Raji (cell line): ENCODE measurements around the gene KLF11.

Experiments used
- POLR2A ChIP-seq: IDR thresholded peaks from 2 replicates; pipeline ENCODE4 v1.6.1; 2011; ENCODE audit warnings: low read depth, low read length, control low read depth; ENCODE audit not compliant: insufficient read depth

The KLF11 gene

DNA sequence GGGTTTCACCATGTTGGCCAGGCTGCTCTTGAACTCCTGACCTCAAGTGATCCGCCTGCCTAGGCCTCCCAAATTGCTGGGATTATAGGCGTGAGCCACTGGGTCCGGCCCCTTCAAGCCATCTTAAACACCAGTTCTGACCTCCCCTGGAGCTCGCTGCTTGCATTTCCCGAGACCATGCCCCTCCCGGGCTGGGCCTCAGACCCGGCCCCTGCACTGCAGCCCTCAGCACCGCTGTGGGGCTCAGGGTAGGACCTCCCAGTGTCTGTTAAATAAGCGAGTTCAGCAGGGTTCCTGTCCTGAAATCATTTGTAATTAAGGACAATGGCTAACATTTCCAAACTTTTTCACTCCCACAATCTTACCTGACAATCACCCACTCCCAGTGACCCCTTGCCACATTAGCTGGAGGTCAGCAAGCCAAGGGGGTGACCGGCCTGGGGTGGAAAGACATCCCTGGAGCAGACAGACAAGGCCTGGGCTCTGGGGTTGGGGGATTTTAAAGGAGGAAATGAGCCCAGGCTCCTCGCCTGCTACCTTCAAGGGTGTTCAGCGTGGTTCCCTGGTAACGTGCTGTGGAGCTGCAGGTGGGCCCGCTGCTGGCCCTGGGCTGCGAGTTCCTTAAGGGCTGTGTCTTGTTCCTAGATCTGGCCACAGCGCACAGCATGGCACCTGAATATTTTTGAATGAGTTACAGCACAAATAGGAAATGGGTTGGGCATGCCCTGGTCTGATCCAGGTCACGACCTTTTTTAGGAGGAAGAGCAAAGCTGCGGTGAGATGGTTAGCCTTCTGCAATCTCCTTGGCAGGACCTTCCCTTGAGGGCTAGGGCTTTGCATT lies 21.8 kb downstream of the KLF11 start:
- no peak for TF ChIP-seq POLR2A

GRCh38 chr2:10065773-10066055 lies 22.4 kb downstream of the KLF11 start:
- TF ChIP-seq POLR2A: no peak

GRCh38 chr2:10067330-10067729 lies 24.0 kb downstream of the KLF11 start:
- no peak for TF ChIP-seq POLR2A

- TF ChIP-seq POLR2A: no peak
These were observed 24.5 kb downstream of the KLF11 start for GRCh38 chr2:10067881-10068280.

- no peak for TF ChIP-seq POLR2A
These were observed 27.8 kb downstream of the KLF11 start for GRCh38 chr2:10071176-10071575.

DNA sequence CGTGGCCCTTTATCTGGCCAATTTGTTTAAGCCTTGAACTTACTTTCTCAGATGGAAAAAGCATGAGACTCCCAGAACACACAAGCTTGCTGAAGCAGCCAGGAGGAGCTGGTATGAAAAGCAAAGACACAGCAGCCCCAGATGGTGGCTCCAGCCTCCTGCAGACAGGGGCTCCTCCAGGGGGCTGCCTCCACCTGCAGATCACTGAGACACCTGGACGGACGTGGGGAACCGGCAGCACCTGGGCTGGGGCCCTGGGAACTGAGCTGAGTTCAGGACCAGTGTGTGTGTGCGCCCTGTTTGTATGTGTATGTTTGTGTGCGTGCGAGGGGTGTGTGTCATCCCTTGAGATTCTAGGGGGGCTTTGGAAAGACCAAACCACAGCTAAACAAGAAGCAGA lies 28.2 kb downstream of the KLF11 start:
- TF ChIP-seq POLR2A: no peak

DNA sequence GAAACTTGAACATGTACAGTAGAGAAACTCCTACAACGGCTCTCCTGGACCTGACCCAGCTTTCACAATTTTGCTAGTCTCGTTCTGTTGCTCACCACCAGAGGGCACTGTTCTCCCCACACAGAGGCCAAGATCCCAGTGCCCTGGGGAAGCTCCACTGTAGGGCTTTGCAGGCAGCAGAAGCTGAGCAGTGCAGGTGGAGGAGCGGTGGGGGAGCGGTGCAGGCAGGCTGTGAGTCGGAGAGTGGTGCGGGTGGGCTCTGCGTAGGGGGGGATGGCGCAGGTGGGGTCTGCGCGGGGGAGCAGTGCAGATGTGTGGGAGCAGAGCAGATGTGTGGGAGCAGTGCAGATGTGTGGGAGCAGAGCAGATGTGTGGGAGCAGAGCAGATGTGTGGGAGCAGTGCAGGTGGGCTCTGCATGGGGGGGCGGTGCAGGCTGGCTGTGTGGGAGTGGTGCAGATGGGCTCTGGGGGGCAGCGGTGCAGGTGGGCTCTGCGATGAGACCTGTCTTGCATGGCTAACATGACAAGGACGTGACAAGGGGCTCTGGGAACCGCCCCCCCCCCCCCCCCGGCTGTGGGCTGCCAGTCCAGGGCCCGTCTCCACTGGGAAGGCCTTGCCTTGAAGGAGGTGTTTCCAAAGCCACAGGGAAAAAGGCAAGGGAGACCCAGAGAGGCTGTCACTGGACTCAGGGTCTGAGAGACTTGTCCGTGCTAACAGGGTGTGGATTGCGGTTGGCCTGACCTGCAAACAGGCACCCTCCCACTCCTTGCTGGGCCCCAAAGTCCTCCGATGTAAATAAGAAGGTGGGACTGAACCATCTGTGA lies 29.5 kb downstream of the KLF11 start:
- TF ChIP-seq POLR2A: no peak

- TF ChIP-seq POLR2A: no peak
These were observed 30.4 kb downstream of the KLF11 start for GRCh38 chr2:10073706-10074105.

- no peak for TF ChIP-seq POLR2A
These were observed 31.8 kb downstream of the KLF11 start for GRCh38 chr2:10075101-10075500.

GRCh38 chr2:10075571-10076209 lies 32.3 kb downstream of the KLF11 start:
- no peak for TF ChIP-seq POLR2A

GRCh38 chr2:10076511-10076910 lies 33.2 kb downstream of the KLF11 start:
- no peak for TF ChIP-seq POLR2A

DNA sequence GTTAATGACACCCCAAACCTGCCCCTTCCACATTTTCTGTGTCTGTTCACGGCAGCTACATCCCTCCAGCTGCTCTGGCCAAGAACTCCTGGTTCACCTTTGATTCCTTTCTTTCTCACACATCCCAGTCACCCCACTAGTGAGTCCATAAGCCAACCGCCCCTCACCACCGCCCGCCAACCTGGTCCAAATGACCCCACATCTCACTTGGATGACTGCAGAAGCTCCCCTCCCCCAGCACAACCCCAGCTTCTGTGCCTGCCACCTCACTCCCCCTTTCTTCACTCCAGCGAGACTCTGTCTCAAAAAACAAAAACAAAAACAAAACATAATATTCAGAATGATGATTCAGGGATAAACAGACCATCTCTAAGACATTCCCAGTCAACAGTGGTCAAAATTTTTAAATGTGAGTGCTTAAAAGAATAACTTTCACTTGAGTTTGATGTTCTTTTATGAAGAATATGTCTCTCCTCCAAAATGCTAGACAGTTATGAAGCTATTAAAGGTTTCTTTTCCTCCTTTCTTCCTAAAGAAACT lies 33.7 kb downstream of the KLF11 start:
- no peak for TF ChIP-seq POLR2A

GRCh38 chr2:10078001-10078400 lies 34.7 kb downstream of the KLF11 start:
- TF ChIP-seq POLR2A: no peak

GRCh38 chr2:10078704-10079265 lies 35.4 kb downstream of the KLF11 start:
- no peak for TF ChIP-seq POLR2A

DNA sequence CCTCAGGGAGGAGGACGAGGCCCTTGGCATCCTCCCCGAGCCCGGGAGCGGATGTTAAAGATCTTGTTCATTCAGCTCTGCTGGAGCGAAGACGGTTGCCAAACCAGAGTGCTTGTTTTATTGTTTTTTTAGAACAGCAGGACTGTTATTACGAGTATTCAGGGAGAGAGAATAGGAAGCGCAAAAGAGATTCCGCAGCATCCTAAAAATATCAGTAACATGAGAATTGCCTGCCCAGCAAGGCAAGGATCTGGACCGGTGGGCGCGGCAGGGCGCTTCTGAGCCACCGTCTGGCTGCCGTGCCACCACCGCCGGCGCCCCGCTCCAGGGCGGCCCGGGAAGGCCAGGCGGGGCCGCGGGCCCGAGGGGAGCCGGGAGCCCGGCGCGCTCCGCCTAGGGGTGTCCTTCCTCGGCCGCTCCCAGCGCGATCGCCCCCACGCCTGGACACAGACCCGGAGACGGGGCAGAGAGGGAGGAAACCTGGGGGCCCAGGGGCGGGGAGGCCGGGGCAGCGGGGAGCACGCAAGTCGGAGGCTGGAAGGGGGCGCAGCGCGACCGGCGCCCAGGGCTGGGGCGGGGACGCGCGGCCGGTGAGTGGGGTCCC lies 36.0 kb downstream of the KLF11 start:
- TF ChIP-seq POLR2A: no peak

DNA sequence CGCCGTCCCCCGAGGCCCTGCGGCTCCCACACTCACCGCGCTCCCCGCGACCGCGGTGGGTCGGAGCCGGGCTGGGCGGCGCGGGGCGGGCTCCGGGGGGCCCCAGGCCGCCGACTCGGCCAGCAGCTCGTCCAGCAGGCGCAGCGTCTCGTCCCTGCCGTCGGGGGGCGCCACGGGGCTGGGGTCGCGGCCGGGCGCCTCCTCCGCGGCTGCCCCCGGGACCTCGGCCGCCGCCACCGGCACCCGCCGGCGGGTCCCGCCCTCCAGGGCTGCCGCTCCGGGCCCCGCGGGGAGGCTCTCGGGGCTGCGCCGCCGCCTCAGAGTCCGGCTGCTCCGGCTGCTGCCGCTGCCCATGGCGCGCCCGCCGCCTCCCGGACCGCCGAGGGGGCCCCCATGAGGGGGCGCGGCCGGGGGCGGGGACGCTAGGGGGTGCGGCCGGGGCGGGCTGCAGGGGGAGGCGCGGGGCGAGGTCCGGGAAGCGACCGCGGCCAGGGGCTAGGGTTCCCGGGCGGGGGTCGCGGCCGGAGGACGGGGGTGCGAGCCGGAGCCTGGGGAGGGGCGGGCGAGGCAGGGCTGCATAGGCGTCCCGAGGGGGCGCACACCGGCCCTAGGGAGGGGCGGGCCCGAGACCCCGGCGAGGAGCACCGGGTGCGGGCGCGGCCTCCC lies 36.7 kb downstream of the KLF11 start, which contains the start of gene CYS1:
CYS1 (minus strand) TSS at position 542 of the 666 bp plus-strand sequence; CDS start at position 354, 188 bp downstream.
- TF ChIP-seq POLR2A: no peak
